MM.1S (cell line): ENCODE measurements around the gene HIBADH.

Experiments
- DNase-seq: peaks from one replicate; pipeline ENCODE4 v3.0.0-alpha.2; 2015
- H2AFZ ChIP-seq: fragments of 300-600 bp; sonication (generic); 2 replicates; pipeline ENCODE4 v1.6.0; 2016; ENCODE audit warnings: antibody characterized with exemption, low read length
- H3F3A ChIP-seq: fragments of 300-600 bp; sonication (generic); 2 replicates; pipeline ENCODE4 v1.6.1; 2016; ENCODE audit warnings: mild to moderate bottlenecking, antibody characterized with exemption, low read length, moderate library complexity, mixed read lengths; ENCODE audit not compliant: insufficient read depth
- H3K27ac ChIP-seq: fragments of 300-600 bp; sonication (generic); 2 replicates; pipeline ENCODE4 v1.5.1; 2016; ENCODE audit warnings: mild to moderate bottlenecking, low read length
- H3K27me3 ChIP-seq: fragments of 300-600 bp; sonication (generic); replicated peaks from 2 replicates; pipeline ENCODE4 v1.6.0; 2016; ENCODE audit warnings: low read length; ENCODE audit not compliant: insufficient read depth
- H3K36me3 ChIP-seq: fragments of 300-600 bp; sonication (generic); replicated peaks from 2 replicates; pipeline ENCODE4 v1.6.1; 2016; ENCODE audit warnings: mild to moderate bottlenecking, low read length, mixed read lengths; ENCODE audit not compliant: insufficient read depth
- H3K4me1 ChIP-seq: fragments of 300-600 bp; sonication (generic); 2 replicates; pipeline ENCODE4 v1.6.1; 2016; ENCODE audit warnings: low read length, mixed read lengths
- H3K4me2 ChIP-seq: fragments of 300-600 bp; sonication (generic); 2 replicates; pipeline ENCODE4 v1.6.0; 2016; ENCODE audit warnings: low read depth, low read length
- H3K4me3 ChIP-seq: fragments of 300-600 bp; sonication (generic); 2 replicates; pipeline ENCODE4 v1.5.1; 2016; ENCODE audit warnings: low read length, mixed read lengths
- H3K79me2 ChIP-seq: fragments of 300-600 bp; sonication (generic); 2 replicates; pipeline ENCODE4 v1.6.1; 2016; ENCODE audit warnings: mixed run types, low read length, mixed read lengths
- H3K9ac ChIP-seq: fragments of 300-600 bp; sonication (generic); 2 replicates; pipeline ENCODE4 v1.6.1; 2016; ENCODE audit warnings: low read length, mixed read lengths
- H3K9me2 ChIP-seq: fragments of 300-600 bp; sonication (generic); replicated peaks from 2 replicates; pipeline ENCODE4 v1.6.1; 2016; ENCODE audit warnings: mild to moderate bottlenecking, low read length, mixed read lengths; ENCODE audit not compliant: insufficient read depth
- H3K9me3 ChIP-seq: fragments of 300-600 bp; sonication (generic); replicated peaks from 2 replicates; pipeline ENCODE4 v1.6.1; 2016; ENCODE audit warnings: mild to moderate bottlenecking, low read length, mixed read lengths; ENCODE audit not compliant: insufficient read depth
- H4K20me1 ChIP-seq: fragments of 300-600 bp; sonication (generic); 2 replicates; pipeline ENCODE4 v1.6.1; 2016; ENCODE audit warnings: mild to moderate bottlenecking, low read length, moderate library complexity, mixed read lengths; ENCODE audit not compliant: insufficient read depth
- EZH2 ChIP-seq: fragments of 300-600 bp; sonication (generic); optimal IDR thresholded peaks from 2 replicates; pipeline ENCODE3; 2017; ENCODE audit warnings: low read depth, mild to moderate bottlenecking, antibody characterized with exemption, low read length, mixed read lengths
- EZH2phosphoT487 ChIP-seq: fragments of 300-600 bp; sonication (generic); IDR thresholded peaks from 2 replicates; pipeline ENCODE4 v1.6.1; 2018; ENCODE audit warnings: antibody characterized with exemption, low read length
- TF ChIP-seq, protein P1 (sequence below): fragments of 300-600 bp; sonication (generic); IDR thresholded peaks from 2 replicates; pipeline ENCODE4 v1.5.1; 2016; ENCODE audit warnings: antibody characterized with exemption, low read length, mixed read lengths

The HIBADH gene

DNA sequence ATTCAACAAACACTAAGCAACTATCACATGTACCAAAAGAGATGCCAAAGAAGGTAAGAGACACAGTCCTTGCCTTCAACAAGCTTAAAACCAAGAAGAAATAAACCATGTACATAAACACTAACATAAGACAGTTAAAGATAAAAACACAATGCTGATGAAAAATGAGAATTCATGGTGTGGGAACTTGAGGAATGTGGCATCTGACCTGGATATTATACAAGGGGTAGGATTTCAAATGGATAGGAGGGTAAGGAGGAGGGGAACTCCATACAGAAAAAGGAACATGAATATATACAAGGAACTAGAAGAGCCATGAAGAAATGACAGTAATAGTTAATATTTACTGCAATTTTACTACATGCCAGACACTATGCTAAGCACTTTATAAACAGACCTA, 11.0 kb downstream of the HIBADH start:
- Histone ChIP-seq H3K4me3 (no peak overlapping the region), H2AFZ (no peak overlapping the region), H3K9ac (no peak overlapping the region), H3K27ac (no peak overlapping the region), H3K9me3 (no peaks in the 10 kb centered on the region), H3K4me2 (no peak overlapping the region), H3K9me2 (no peaks in the 10 kb centered on the region), H3K36me3 (no peaks in the 10 kb centered on the region), H3K79me2 (no peaks in the 10 kb centered on the region), H4K20me1 (no peaks in the 10 kb centered on the region), H3K4me1 (no peaks in the 10 kb centered on the region), H3K27me3 (no peaks in the 10 kb centered on the region), H3F3A (no peaks in the 10 kb centered on the region)
- no peak for DNase-seq
- TF ChIP-seq EZH2: no peak
- no peak for TF ChIP-seq EZH2phosphoT487
- TF ChIP-seq, protein P1, sequence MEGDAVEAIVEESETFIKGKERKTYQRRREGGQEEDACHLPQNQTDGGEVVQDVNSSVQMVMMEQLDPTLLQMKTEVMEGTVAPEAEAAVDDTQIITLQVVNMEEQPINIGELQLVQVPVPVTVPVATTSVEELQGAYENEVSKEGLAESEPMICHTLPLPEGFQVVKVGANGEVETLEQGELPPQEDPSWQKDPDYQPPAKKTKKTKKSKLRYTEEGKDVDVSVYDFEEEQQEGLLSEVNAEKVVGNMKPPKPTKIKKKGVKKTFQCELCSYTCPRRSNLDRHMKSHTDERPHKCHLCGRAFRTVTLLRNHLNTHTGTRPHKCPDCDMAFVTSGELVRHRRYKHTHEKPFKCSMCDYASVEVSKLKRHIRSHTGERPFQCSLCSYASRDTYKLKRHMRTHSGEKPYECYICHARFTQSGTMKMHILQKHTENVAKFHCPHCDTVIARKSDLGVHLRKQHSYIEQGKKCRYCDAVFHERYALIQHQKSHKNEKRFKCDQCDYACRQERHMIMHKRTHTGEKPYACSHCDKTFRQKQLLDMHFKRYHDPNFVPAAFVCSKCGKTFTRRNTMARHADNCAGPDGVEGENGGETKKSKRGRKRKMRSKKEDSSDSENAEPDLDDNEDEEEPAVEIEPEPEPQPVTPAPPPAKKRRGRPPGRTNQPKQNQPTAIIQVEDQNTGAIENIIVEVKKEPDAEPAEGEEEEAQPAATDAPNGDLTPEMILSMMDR: no peak

DNA sequence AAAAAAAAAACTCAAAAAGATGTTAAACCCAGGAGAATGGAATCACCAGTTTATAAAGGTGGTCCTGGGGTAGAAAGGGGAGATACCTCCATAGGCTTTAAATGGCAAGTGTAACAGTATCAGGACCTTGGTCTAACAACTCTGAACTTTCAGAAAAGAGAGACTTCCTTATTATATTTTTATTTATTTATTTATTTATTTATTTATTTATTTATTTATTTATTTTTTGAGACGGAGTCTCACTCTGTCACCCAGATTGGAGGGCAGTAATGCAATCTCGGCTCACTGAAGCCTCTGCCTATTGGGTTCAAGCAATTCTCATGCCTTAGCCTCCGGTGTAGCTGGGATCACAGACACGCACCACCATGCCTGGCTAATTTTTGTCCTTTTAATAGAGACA, 12.4 kb downstream of the HIBADH start:
- H3K27me3 ChIP-seq: no peaks in the 10 kb centered on the region
- H3K9me3 ChIP-seq: no peaks in the 10 kb centered on the region
- H4K20me1 ChIP-seq: no peaks in the 10 kb centered on the region
- TF ChIP-seq, protein P1: no peak
- H3K9ac ChIP-seq: no peak overlapping the region
- H2AFZ ChIP-seq: no peak overlapping the region
- H3K4me1 ChIP-seq: no peaks in the 10 kb centered on the region
- no peak overlapping the region for H3K4me3 ChIP-seq
- no peaks in the 10 kb centered on the region for H3K36me3 ChIP-seq
- DNase-seq: no peak
- no peak overlapping the region for H3K27ac ChIP-seq
- no peaks in the 10 kb centered on the region for H3K9me2 ChIP-seq
- no peak overlapping the region for H3K4me2 ChIP-seq
- no peaks in the 10 kb centered on the region for H3F3A ChIP-seq
- no peaks in the 10 kb centered on the region for H3K79me2 ChIP-seq

- Histone ChIP-seq H4K20me1 (no peaks in the 10 kb centered on the region), H3K9ac (no peak overlapping the region), H3K9me3 (no peaks in the 10 kb centered on the region), H3K79me2 (no peaks in the 10 kb centered on the region), H3K27me3 (no peaks in the 10 kb centered on the region), H3K4me1 (no peaks in the 10 kb centered on the region), H3K27ac (no peak overlapping the region), H3K36me3 (no peaks in the 10 kb centered on the region), H3F3A (no peaks in the 10 kb centered on the region), H3K4me2 (no peak overlapping the region), H2AFZ (no peak overlapping the region), H3K4me3 (no peak overlapping the region), H3K9me2 (no peaks in the 10 kb centered on the region)
- DNase-seq: no peak
- TF ChIP-seq EZH2: no peak
- TF ChIP-seq, protein P1: no peak
- TF ChIP-seq EZH2phosphoT487: no peak
Measured at GRCh38 chr7:27647489-27647888, 15.2 kb downstream of the HIBADH start.

DNA sequence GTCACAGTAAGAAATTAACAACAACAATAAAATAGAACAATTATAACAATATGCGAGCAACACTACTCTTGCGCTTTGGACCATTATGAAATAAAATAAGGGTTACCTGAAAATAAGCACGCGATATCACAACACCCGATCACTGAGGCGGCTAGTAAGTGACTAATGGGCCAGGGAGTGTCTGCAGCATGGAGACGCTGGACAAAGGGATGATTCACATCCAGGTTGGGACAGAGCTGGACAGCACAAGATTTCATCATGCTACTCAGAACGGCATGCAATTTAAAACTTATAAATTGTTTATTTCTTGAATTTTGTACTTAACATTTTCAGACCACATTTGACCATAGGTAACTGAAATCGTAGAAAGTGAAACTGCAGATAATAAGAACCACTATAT, 15.6 kb downstream of the HIBADH start:
- H3K27ac ChIP-seq: no peak overlapping the region
- TF ChIP-seq, protein P1: no peak
- no peak for DNase-seq

More for the DNA sequence above, 15.6 kb downstream of the HIBADH start:
- Histone ChIP-seq H3K79me2 (no peaks in the 10 kb centered on the region), H3K4me2 (no peak overlapping the region), H4K20me1 (no peaks in the 10 kb centered on the region), H3K9me3 (no peaks in the 10 kb centered on the region), H3K27me3 (no peaks in the 10 kb centered on the region), H3K9ac (no peak overlapping the region), H3K4me3 (no peak overlapping the region), H3K4me1 (no peaks in the 10 kb centered on the region), H3K36me3 (no peaks in the 10 kb centered on the region), H3F3A (no peaks in the 10 kb centered on the region), H2AFZ (no peak overlapping the region), H3K9me2 (no peaks in the 10 kb centered on the region)
